DOHH2 (cell line): ENCODE measurements around the gene NIN.

Experiments
- H3F3A ChIP-seq: fragments of 200-600 bp; sonication (generic), shearing (Covaris generic); 2 replicates; pipeline ENCODE4 v1.6.0; 2016; ENCODE audit warnings: antibody characterized with exemption, mild to moderate bottlenecking; ENCODE audit not compliant: control insufficient read depth, insufficient read depth
- H3K27ac ChIP-seq: fragments of 200-600 bp; sonication (generic); 2 replicates; pipeline ENCODE4 v1.5.1; 2014; ENCODE audit warnings: low read depth, mild to moderate bottlenecking, low read length, moderate library complexity
- H3K27me3 ChIP-seq: fragments of 200-600 bp; sonication (generic); 2 replicates; pipeline ENCODE4 v1.6.1; 2014; ENCODE audit warnings: mild to moderate bottlenecking, low read length, mixed read lengths; ENCODE audit not compliant: control insufficient read depth
- H3K36me3 ChIP-seq: fragments of 200-600 bp; sonication (generic); 2 replicates; pipeline ENCODE4 v1.6.1; 2014; ENCODE audit warnings: mild to moderate bottlenecking, low read length, moderate library complexity, mixed read lengths; ENCODE audit not compliant: control insufficient read depth
- H3K4me1 ChIP-seq: fragments of 200-600 bp; sonication (generic); 2 replicates; pipeline ENCODE4 v1.6.1; 2014; ENCODE audit warnings: mild to moderate bottlenecking, low read length, mixed read lengths; ENCODE audit not compliant: control insufficient read depth
- H3K4me2 ChIP-seq: fragments of 200-600 bp; sonication (generic); 2 replicates; pipeline ENCODE4 v1.6.0; 2014; ENCODE audit warnings: mild to moderate bottlenecking, low read length, moderate library complexity
- H3K4me3 ChIP-seq: fragments of 200-600 bp; sonication (generic); 2 replicates; pipeline ENCODE4 v1.5.1; 2014; ENCODE audit warnings: mild to moderate bottlenecking, low read length, mixed read lengths
- H3K79me2 ChIP-seq: fragments of 200-600 bp; sonication (generic); 2 replicates; pipeline ENCODE4 v1.6.1; 2014; ENCODE audit warnings: mild to moderate bottlenecking, low read length, mixed read lengths; ENCODE audit not compliant: control insufficient read depth
- H3K9me2 ChIP-seq: fragments of 200-600 bp; sonication (generic); replicated peaks from 2 replicates; pipeline ENCODE4 v1.6.1; 2014; ENCODE audit warnings: mild to moderate bottlenecking, low read length, mixed read lengths; ENCODE audit not compliant: control insufficient read depth
- H3K9me3 ChIP-seq: fragments of 200-600 bp; sonication (generic); 2 replicates; pipeline ENCODE4 v1.6.1; 2014; ENCODE audit warnings: antibody characterized with exemption, low read length, mixed read lengths; ENCODE audit not compliant: control insufficient read depth, insufficient read depth
- H4K20me1 ChIP-seq: fragments of 200-600 bp; sonication (generic); 2 replicates; pipeline ENCODE4 v1.6.0; 2014; ENCODE audit warnings: low read depth, mild to moderate bottlenecking, antibody characterized with exemption, low read length, moderate library complexity; ENCODE audit not compliant: control insufficient read depth, insufficient read depth
- CTCF ChIP-seq: fragments of 200-600 bp; sonication (generic); IDR thresholded peaks from one replicate; pipeline ENCODE4 v1.5.1; 2014; ENCODE audit warnings: antibody characterized with exemption, mild to moderate bottlenecking, low read depth, low read length; ENCODE audit not compliant: poor library complexity, severe bottlenecking
- EZH2phosphoT487 ChIP-seq: fragments of 200-600 bp; sonication (generic); IDR thresholded peaks from 2 replicates; pipeline ENCODE4 v1.6.1; 2017; ENCODE audit warnings: borderline replicate concordance, mild to moderate bottlenecking, antibody characterized with exemption, low read length, moderate library complexity, mixed read lengths

Gene NIN

GRCh38 chr14:50804181-50804721 is 26.7 kb downstream of the NIN start:
- H3K27ac ChIP-seq: no peak overlapping the region
- H3K27me3 ChIP-seq: no peaks in the 10 kb centered on the region
- H3K4me1 ChIP-seq: peaks cover 59% of the 10 kb centered on the region
- peaks cover 66% of the 10 kb centered on the region for H3K36me3 ChIP-seq
- no peaks in the 10 kb centered on the region for H4K20me1 ChIP-seq
- no peaks in the 10 kb centered on the region for H3K9me2 ChIP-seq
- TF ChIP-seq CTCF (no peak), EZH2phosphoT487 (no peak)
- H3K4me2 ChIP-seq: no peak overlapping the region
- no peak overlapping the region for H3K4me3 ChIP-seq
- peaks cover 3% of the 10 kb centered on the region; the same call in 1 of the 2 replicates for H3F3A ChIP-seq
- H3K79me2 ChIP-seq: peaks cover 43% of the 10 kb centered on the region
- no peaks in the 10 kb centered on the region for H3K9me3 ChIP-seq

GRCh38 chr14:50801706-50802105 is 29.3 kb downstream of the NIN start:
- peaks cover 58% of the 10 kb centered on the region for H3K36me3 ChIP-seq

GRCh38 chr14:50800032-50800431 is 30.9 kb downstream of the NIN start:
- H3K4me2 ChIP-seq: no peak overlapping the region
- peaks cover 2% of the 10 kb centered on the region for H3F3A ChIP-seq
- peaks cover 48% of the 10 kb centered on the region for H3K79me2 ChIP-seq
- no peaks in the 10 kb centered on the region for H3K9me3 ChIP-seq
- no peak overlapping the region for H3K27ac ChIP-seq
- TF ChIP-seq CTCF: no peak
- TF ChIP-seq EZH2phosphoT487: no peak
- H3K27me3 ChIP-seq: no peaks in the 10 kb centered on the region
- no peak overlapping the region for H3K4me3 ChIP-seq
- H3K4me1 ChIP-seq: peaks cover 80% of the 10 kb centered on the region
- no peaks in the 10 kb centered on the region for H3K9me2 ChIP-seq
- peaks cover 53% of the 10 kb centered on the region for H3K36me3 ChIP-seq
- H4K20me1 ChIP-seq: no peaks in the 10 kb centered on the region

More at GRCh38 chr14:50801706-50802105, 29.3 kb downstream of the NIN start:
- H3K79me2 ChIP-seq: peaks cover 38% of the 10 kb centered on the region
- H3K27me3 ChIP-seq: no peaks in the 10 kb centered on the region
- H3K9me3 ChIP-seq: no peaks in the 10 kb centered on the region
- H3K27ac ChIP-seq: no peak overlapping the region
- H3K9me2 ChIP-seq: no peaks in the 10 kb centered on the region
- peaks cover 3% of the 10 kb centered on the region for H3F3A ChIP-seq
- H3K4me2 ChIP-seq: no peak overlapping the region
- TF ChIP-seq CTCF: no peak
- TF ChIP-seq EZH2phosphoT487: no peak
- H4K20me1 ChIP-seq: no peaks in the 10 kb centered on the region
- H3K4me1 ChIP-seq: peaks cover 80% of the 10 kb centered on the region
- no peak overlapping the region for H3K4me3 ChIP-seq
